H1 (cell line): ENCODE results near the gene MICU2. TPM values are rescaled to one million over a fixed set of nuclear protein-coding genes. Genes with fewer than 3 reads are reported as not detected.

Experiments used
- CTCF ChIA-PET: fragments of 300-600 bp; sonication (Branson Sonifier 250); formaldehyde crosslinking; loops from one replicate; lab custom pipeline; 2021; ENCODE audit not compliant: partially characterized antibody; lab: Charles Lee
- POLR2A ChIA-PET: fragments of 300-600 bp; sonication (Branson Sonifier 250); formaldehyde crosslinking; loops from one replicate; lab custom pipeline; 2021; ENCODE audit warnings: inconsistent platforms; ENCODE audit not compliant: partially characterized antibody; lab: Charles Lee
- DNase-seq, 2 experiments: peaks; one replicate each; pipeline versions ENCODE4 v3.0.0 to v3.0.0-alpha.2; 2010 to 2022; ENCODE audit warnings: low spot score in 2 of 2, low read depth in 1 of 2, mixed read lengths in 1 of 2
- FAIRE-seq: peaks from 2 replicates; lab custom pipeline; 2011; peaks lifted over from hg19 to GRCh38; lab: Jason Lieb, UNC
- H2AFZ ChIP-seq: 2 replicates; pipeline ENCODE4 v1.8.1; 2012; ENCODE audit warnings: low read length, inconsistent platforms
- H2AK5ac ChIP-seq: 2 replicates; pipeline ENCODE4 v1.6.1; 2013; ENCODE audit warnings: low read depth, low read length
- H2BK120ac ChIP-seq: replicated peaks from 2 replicates; pipeline ENCODE3; 2013; ENCODE audit warnings: low read depth, low read length, inconsistent platforms
- H2BK12ac ChIP-seq: 2 replicates; pipeline ENCODE4 v1.6.1; 2013; ENCODE audit warnings: low read depth, low read length
- H2BK15ac ChIP-seq: 2 replicates; pipeline ENCODE4 v1.6.1; 2013; ENCODE audit warnings: low read length
- H2BK20ac ChIP-seq: 2 replicates; pipeline ENCODE4 v1.6.1; 2013; ENCODE audit warnings: low read length
- H2BK5ac ChIP-seq: 2 replicates; pipeline ENCODE4 v1.6.1; 2013; ENCODE audit warnings: low read depth, low read length
- H3K14ac ChIP-seq: 2 replicates; pipeline ENCODE4 v1.6.1; 2013; ENCODE audit warnings: inconsistent platforms; ENCODE audit not compliant: insufficient read length
- H3K18ac ChIP-seq: 2 replicates; pipeline ENCODE4 v1.6.1; 2013; ENCODE audit warnings: low read length; ENCODE audit errors: extremely low read depth
- H3K23ac ChIP-seq: 2 replicates; pipeline ENCODE4 v1.6.1; 2013; ENCODE audit warnings: inconsistent platforms; ENCODE audit not compliant: insufficient read length
- H3K23me2 ChIP-seq: 2 replicates; pipeline ENCODE4 v1.6.1; 2013; ENCODE audit warnings: low read depth, low read length
- H3K27ac ChIP-seq: 2 replicates; pipeline ENCODE4 v1.6.1; 2011; ENCODE audit warnings: low read depth, low read length, inconsistent platforms
- H3K27me3 ChIP-seq, 4 experiments: replicated peaks in 1 of 4; 1 replicate in 1 of 4; 2 replicates in 3 of 4; pipeline versions ENCODE4 v1.6.1 to v1.8.1; 2011 to 2013; ENCODE audit warnings: low read length in 3 of 4, mild to moderate bottlenecking in 3 of 4, inconsistent platforms in 2 of 4, mixed read lengths in 2 of 4, moderate library complexity in 1 of 4; ENCODE audit not compliant: control insufficient read depth in 3 of 4, insufficient read depth in 3 of 4; ENCODE audit errors: extremely low read depth in 1 of 4
- H3K36me3 ChIP-seq, 4 experiments: 2 replicates each; pipeline versions ENCODE4 v1.6.1 to v1.8.1; 2011 to 2013; ENCODE audit warnings: mild to moderate bottlenecking in 4 of 4, low read length in 3 of 4, moderate library complexity in 2 of 4, control low read depth in 1 of 4, inconsistent platforms in 1 of 4; ENCODE audit not compliant: insufficient read depth in 4 of 4, control insufficient read depth in 2 of 4
- H3K4ac ChIP-seq: replicated peaks from 2 replicates; pipeline ENCODE3; 2013; ENCODE audit warnings: low read length, low read depth, mixed read lengths, inconsistent platforms; ENCODE audit not compliant: insufficient read length
- H3K4me1 ChIP-seq, 4 experiments: replicated peaks in 1 of 4; 1 replicate in 1 of 4; 2 replicates in 3 of 4; pipeline versions ENCODE4 v1.6.1 to v1.8.1; 2011 to 2013; ENCODE audit warnings: low read length in 3 of 4, inconsistent platforms in 2 of 4, mixed read lengths in 1 of 4; ENCODE audit not compliant: insufficient read depth in 4 of 4, control insufficient read depth in 3 of 4
- H3K4me2 ChIP-seq, 2 experiments: 2 replicates each; pipeline versions ENCODE4 v1.6.1 to v1.8.1; 2011 to 2013; ENCODE audit warnings: low read depth in 2 of 2, low read length in 2 of 2, control low read depth in 1 of 2, inconsistent platforms in 1 of 2, mild to moderate bottlenecking in 1 of 2; ENCODE audit not compliant: insufficient read depth in 1 of 2
- H3K4me3 ChIP-seq, 4 experiments: fragments of 200-600, 300-600 bp in 1 of 4; sonication (generic), shearing (Covaris generic), sonication (Bioruptor Twin) in 1 of 4; 2 replicates each; pipeline versions ENCODE4 v1.5.1 to v1.8.1; 2011 to 2016; ENCODE audit warnings: low read length in 4 of 4, low read depth in 3 of 4, control low read depth in 2 of 4, inconsistent platforms in 2 of 4, mild to moderate bottlenecking in 2 of 4, mixed read lengths in 1 of 4, moderate library complexity in 1 of 4; ENCODE audit not compliant: insufficient read depth in 2 of 4; ENCODE audit errors: extremely low read depth in 1 of 4
- H3K56ac ChIP-seq: replicated peaks from 2 replicates; pipeline ENCODE3; 2013; ENCODE audit warnings: low read depth, mild to moderate bottlenecking, mixed read lengths, low read length, inconsistent platforms; ENCODE audit not compliant: insufficient read length
- H3K79me1 ChIP-seq: 2 replicates; pipeline ENCODE4 v1.6.1; 2013; ENCODE audit warnings: low read depth, low read length, control low read depth
- H3K79me2 ChIP-seq, 2 experiments: 2 replicates each; pipeline versions ENCODE4 v1.6.1 to v1.8.1; 2012 to 2013; ENCODE audit warnings: low read length in 2 of 2, mild to moderate bottlenecking in 2 of 2, inconsistent platforms in 1 of 2; ENCODE audit not compliant: insufficient read depth in 2 of 2, control insufficient read depth in 1 of 2
- H3K9ac ChIP-seq, 4 experiments: replicated peaks in 1 of 4; 1 replicate in 1 of 4; 2 replicates in 3 of 4; pipeline versions ENCODE4 v1.6.1 to v1.8.1; 2011 to 2013; ENCODE audit warnings: low read depth in 3 of 4, low read length in 3 of 4, control low read depth in 2 of 4, mild to moderate bottlenecking in 2 of 4, moderate library complexity in 2 of 4, inconsistent platforms in 1 of 4; ENCODE audit errors: extremely low read depth in 1 of 4
- H3K9me3 ChIP-seq, 2 experiments: 2 replicates each; pipeline versions ENCODE4 v1.6.1 to v1.8.1; 2012 to 2013; ENCODE audit warnings: mild to moderate bottlenecking in 2 of 2, moderate library complexity in 2 of 2, control low read depth in 1 of 2, inconsistent platforms in 1 of 2, low read depth in 1 of 2, low read length in 1 of 2, mixed read lengths in 1 of 2; ENCODE audit not compliant: insufficient read depth in 2 of 2
- H4K20me1 ChIP-seq, 2 experiments: replicated peaks in 1 of 2; 2 replicates each; pipeline versions ENCODE3 to v1.8.1; 2011 to 2013; ENCODE audit warnings: inconsistent platforms in 2 of 2, low read length in 2 of 2, mild to moderate bottlenecking in 1 of 2; ENCODE audit not compliant: insufficient read depth in 2 of 2, control insufficient read depth in 1 of 2
- H4K5ac ChIP-seq: 2 replicates; pipeline ENCODE4 v1.6.1; 2013; ENCODE audit warnings: low read length, low read depth, mixed read lengths, inconsistent platforms; ENCODE audit not compliant: insufficient read length
- H4K8ac ChIP-seq: 2 replicates; pipeline ENCODE4 v1.8.0; 2013; ENCODE audit warnings: mild to moderate bottlenecking, moderate library complexity, low read length, inconsistent platforms; ENCODE audit not compliant: insufficient read depth; ENCODE audit errors: extremely low read depth
- H4K91ac ChIP-seq: replicated peaks from 2 replicates; pipeline ENCODE3; 2013; ENCODE audit warnings: low read length, mixed read lengths, inconsistent platforms; ENCODE audit not compliant: insufficient read length
- CBX8 ChIP-seq: fragments of 300-800, 300-1000 bp; sonication (generic); IDR thresholded peaks from 2 replicates; pipeline ENCODE4 v1.7.1; 2016; ENCODE audit warnings: low read depth, low read length, borderline replicate concordance
- CHD1 ChIP-seq: IDR thresholded peaks from 2 replicates; pipeline ENCODE4 v1.6.1; 2012; ENCODE audit warnings: low read depth, low read length, improper control_type of control experiment
- SAP30 ChIP-seq: fragments of 300-600 bp; sonication (generic); IDR thresholded peaks from 2 replicates; pipeline ENCODE4 v1.7.1; 2012; ENCODE audit warnings: low read length, moderate library complexity, mild to moderate bottlenecking, inconsistent platforms; ENCODE audit not compliant: insufficient read depth, insufficient replicate concordance
- TBP ChIP-seq: IDR thresholded peaks from 2 replicates; pipeline ENCODE4 v1.6.1; 2011; ENCODE audit warnings: low read depth, low read length, improper control_type of control experiment
- TCF12 ChIP-seq: IDR thresholded peaks from 2 replicates; pipeline ENCODE4 v1.6.1; 2011; ENCODE audit warnings: low read depth, mild to moderate bottlenecking, low read length
- WGBS, 2 experiments: shearing (Covaris generic) in 1 of 2; methylation state at CpG; one replicate each; pipeline versions ENCODE4 v1.1.6 to v1.1.7; 2013 to 2015; ENCODE audit warnings: low lambda C conversion rate in 2 of 2, mixed read lengths in 2 of 2, inconsistent platforms in 1 of 2, low coverage in 1 of 2, missing lambda C conversion rate in 1 of 2; ENCODE audit not compliant: insufficient replicate concordance in 2 of 2, insufficient coverage in 1 of 2, insufficient read length in 1 of 2; ENCODE audit errors: extremely low coverage in 1 of 2, missing lambda C conversion rate in 1 of 2; 5-methylcytosine and 5-hydroxymethylcytosine counted together
- polyA plus RNA-seq, 7 experiments: library from polyadenylated mRNA; depleted of rRNA in 3 of 7; stranded (reverse) in 5 of 7; unstranded in 2 of 7; fragments of >200 nt in 5 of 7; fragments of 200-250 nt in 2 of 7; gene quantifications; 1 replicate in 5 of 7; 2 replicates in 1 of 7; 4 replicates in 1 of 7; pipeline versions ENCODE4 v1.2.1 to v1.2.3, GENCODE V29; 2011 to 2013; ENCODE audit warnings: missing spikeins in 2 of 7, mixed read lengths in 2 of 7
- total RNA-seq: library from RNA; stranded (reverse); fragmentation: NEBNext Ultra II Directional; extraction: Animal tissue kit (Norgen Biotek cat#: 25700); gene quantifications from 2 replicates; pipeline ENCODE4 v1.2.1, GENCODE V29; 2021

The MICU2 gene
- total and polyA plus RNA-seq, 2 of the 8 experiments (the other 6 are each of a cell fraction or from before 2014, with no cell fraction given), result 34.6 to 36.5 TPM

- H3K56ac ChIP-seq, result no peak overlapping the region
- no peaks in the 10 kb centered on the region; a peak in 1 of 7 replicates for H3K27me3 ChIP-seq
- no peak overlapping the region for H3K14ac ChIP-seq
- H2BK20ac ChIP-seq, result no peak overlapping the region
- no peak overlapping the region for H3K27ac ChIP-seq
- no peak overlapping the region for H2BK5ac ChIP-seq
- no peak overlapping the region for H3K18ac ChIP-seq
- no peak overlapping the region for H2BK120ac ChIP-seq
- H3K4ac ChIP-seq, result no peak overlapping the region
- no peak overlapping the region for H2AK5ac ChIP-seq
- H4K5ac ChIP-seq, result no peak overlapping the region
- H4K8ac ChIP-seq, result no peak overlapping the region
- ChIA-PET POLR2A (no interaction called here), CTCF (interaction anchor here (0.7 kb wide), 1 partner anchor 23 kb away, joined by 4 read pairs; no protein-coding TSS in a partner anchor)
- no peaks in the 10 kb centered on the region for H4K20me1 ChIP-seq
- FAIRE-seq, result no peak
- no peaks in the 10 kb centered on the region for H3K36me3 ChIP-seq
- H3K79me2 ChIP-seq, result no peaks in the 10 kb centered on the region
- H2AFZ ChIP-seq, result no peak overlapping the region
- no peak for DNase-seq
- no peaks in the 10 kb centered on the region for H3K9me3 ChIP-seq
- WGBS, 2 experiments, result 97% methylated on average over 12 of the region's 12 CpGs; no CpG with 5 or more reads in 1 of the 2 experiments
- no peak overlapping the region for H4K91ac ChIP-seq
- H3K79me1 ChIP-seq, result no peaks in the 10 kb centered on the region
- no peak overlapping the region for H2BK12ac ChIP-seq
- no peak overlapping the region for H3K4me2 ChIP-seq
- H3K23ac ChIP-seq, result no peak overlapping the region
- H3K23me2 ChIP-seq, result no peaks in the 10 kb centered on the region
- no peak for TF ChIP-seq TBP
- no peak for TF ChIP-seq TCF12
- no peak for TF ChIP-seq CBX8
- TF ChIP-seq SAP30, result no peak
- TF ChIP-seq CHD1, result no peak
- no peak overlapping the region for H3K4me3 ChIP-seq
- no peaks in the 10 kb centered on the region for H3K4me1 ChIP-seq
- no peak overlapping the region for H2BK15ac ChIP-seq
- H3K9ac ChIP-seq, result no peak overlapping the region
Observed at GRCh38 chr13:21610687-21611086, 6.7 kb upstream of the MICU2 start.
